ENCODE measurements around the gene ZNF468.
"Not testable (repeated sequence)": the region's sequence is repeated elsewhere in the genome, so short reads cannot be mapped to it uniquely, and the experiment has no call there.

ZNF468 gene

DNA sequence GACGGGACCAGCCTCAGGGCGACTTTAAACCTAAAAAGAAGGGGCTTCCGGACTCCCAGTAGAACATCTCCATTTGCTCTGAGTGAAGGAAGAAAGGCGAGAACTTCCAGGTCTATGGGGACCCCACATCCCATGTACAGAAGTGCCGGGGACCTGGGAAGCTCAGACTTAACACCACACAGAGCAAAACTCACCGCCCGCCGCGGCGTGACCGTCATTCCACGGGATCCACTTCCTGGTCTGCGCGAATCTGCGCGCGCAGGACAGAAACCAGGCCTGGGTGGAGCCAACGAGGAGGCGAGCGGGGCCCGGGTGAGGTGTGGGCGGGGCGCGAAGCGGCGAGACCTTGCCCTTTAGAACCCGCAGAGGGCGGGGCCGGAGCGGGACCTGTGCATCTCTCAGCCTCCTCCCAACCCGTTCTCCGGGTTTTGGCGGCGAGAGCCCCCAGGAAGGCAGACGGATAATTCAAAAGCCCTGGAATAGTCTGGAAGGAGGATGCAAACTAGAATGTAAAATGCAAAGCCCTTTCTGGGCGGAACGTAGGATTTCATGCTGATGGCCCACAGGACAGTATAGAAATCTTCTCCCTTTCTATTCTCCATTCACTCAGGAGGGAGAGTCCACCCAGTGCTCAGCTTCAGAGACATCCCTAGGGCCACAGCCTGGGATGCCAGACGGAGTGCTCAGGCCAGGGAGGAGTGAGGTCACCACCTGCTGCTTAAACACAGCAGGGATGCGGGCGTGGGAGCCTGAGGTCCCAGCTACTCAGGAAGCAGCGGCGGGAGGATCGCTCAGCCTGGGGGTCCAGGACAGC, at the start of gene ZNF468:
Gene ZNF468, minus strand, starts transcription at position 242 of the 814 bp plus-strand sequence. CDS start 3,347 bp downstream, outside the sequence.
- not testable (repeated sequence) for H3K36me3 ChIP-seq (ENCODE audit: insufficient read depth, low read length); H3K4me1 ChIP-seq (ENCODE audit: control insufficient read depth, insufficient read depth, low read length, unreplicated experiment); H3K27me3 ChIP-seq (ENCODE audit: insufficient read depth, low read length); H3K27ac ChIP-seq (ENCODE audit: low read depth, low read length); H3K79me2 ChIP-seq (ENCODE audit: control insufficient read depth, insufficient read depth, low read length, unreplicated experiment)
- H3K4me3 ChIP-seq (ENCODE audit: low read depth, low read length) = peak within 1 kb of the TSS; percentile 80
- H2AFZ ChIP-seq (ENCODE audit: low read length, unreplicated experiment) = peak within 1 kb of the TSS; percentile 84

DNA sequence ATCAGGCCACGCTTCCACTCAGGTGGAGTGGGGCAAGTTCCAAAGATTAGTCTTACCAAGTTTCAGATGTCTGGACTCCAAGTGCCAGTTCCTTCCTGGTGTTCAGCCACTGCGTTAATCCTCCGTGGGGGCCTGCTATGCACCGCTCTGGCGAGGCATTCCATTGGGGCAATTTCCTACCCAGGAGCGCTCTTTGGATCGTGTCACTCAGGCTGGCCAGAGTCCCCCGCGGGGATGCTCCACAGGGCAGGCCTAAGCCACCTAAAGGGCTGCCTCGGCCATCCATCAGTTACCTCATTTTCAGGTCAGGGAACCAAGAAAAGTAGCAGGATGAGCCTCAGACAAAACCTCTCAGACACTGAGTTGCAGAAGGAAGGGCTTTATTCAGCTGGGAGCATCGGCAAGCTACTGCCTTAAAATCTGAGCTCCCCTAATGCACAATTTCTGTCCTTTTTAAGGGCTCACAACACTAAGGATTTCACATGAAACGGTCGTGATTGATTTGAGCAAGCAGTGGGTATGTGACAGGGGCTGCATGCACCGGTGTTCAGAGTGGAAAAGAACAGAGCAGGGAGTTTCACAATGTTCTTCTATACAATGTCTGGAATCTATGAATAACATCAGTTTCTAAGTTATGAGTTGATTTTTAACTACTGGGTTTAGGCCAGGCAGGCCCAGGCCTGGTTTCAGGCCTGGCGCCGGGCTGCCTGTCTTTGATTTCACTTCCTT, 46.8 kb upstream of the ZNF468 start:
- H3K4me3 ChIP-seq (ENCODE audit: low read depth, low read length) = not testable (repeated sequence)

DNA sequence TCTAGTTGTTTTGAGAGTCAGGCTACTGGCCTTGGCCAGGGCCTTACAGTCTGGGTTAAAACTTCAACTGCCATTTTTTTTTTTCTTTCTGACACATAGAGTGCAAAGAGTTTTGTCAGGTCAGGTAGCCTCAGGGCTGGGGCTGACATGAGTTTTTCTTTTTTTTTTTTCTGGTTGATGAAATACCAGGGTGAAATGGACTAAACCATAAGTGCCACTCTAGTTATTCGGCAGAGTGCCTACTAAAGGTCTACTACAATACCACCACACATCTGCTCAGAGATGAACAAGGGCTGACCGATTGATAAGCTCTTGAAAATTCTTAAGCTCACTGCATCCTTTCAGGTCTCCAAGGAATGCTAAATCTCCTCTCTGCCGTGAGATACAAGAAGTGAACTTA, 44.4 kb upstream of the ZNF468 start:
- H2AFZ ChIP-seq (ENCODE audit: low read length, unreplicated experiment) = no peak overlapping the region
- H3K79me2 ChIP-seq (ENCODE audit: control insufficient read depth, insufficient read depth, low read length, unreplicated experiment) = peaks cover 3% of the 10 kb centered on the region
- no peak overlapping the region for H3K27ac ChIP-seq (ENCODE audit: low read depth, low read length)
- H3K36me3 ChIP-seq (ENCODE audit: insufficient read depth, low read length) = 0 out of 2 replicates have a peak, but pooled peaks cover 2% of the 10 kb centered on the region
- no peaks in the 10 kb centered on the region for H3K4me1 ChIP-seq (ENCODE audit: control insufficient read depth, insufficient read depth, low read length, unreplicated experiment)
- no peak overlapping the region for H3K4me3 ChIP-seq (ENCODE audit: low read depth, low read length)
- no peaks in the 10 kb centered on the region for H3K27me3 ChIP-seq (ENCODE audit: insufficient read depth, low read length)

More for the DNA sequence above, 46.8 kb upstream of the ZNF468 start:
- not testable (repeated sequence) for H3K27me3 ChIP-seq (ENCODE audit: insufficient read depth, low read length); H3K4me1 ChIP-seq (ENCODE audit: control insufficient read depth, insufficient read depth, low read length, unreplicated experiment); H3K79me2 ChIP-seq (ENCODE audit: control insufficient read depth, insufficient read depth, low read length, unreplicated experiment); H2AFZ ChIP-seq (ENCODE audit: low read length, unreplicated experiment); H3K27ac ChIP-seq (ENCODE audit: low read depth, low read length)
- peaks cover 15% of the 10 kb centered on the region for H3K36me3 ChIP-seq (ENCODE audit: insufficient read depth, low read length)

DNA sequence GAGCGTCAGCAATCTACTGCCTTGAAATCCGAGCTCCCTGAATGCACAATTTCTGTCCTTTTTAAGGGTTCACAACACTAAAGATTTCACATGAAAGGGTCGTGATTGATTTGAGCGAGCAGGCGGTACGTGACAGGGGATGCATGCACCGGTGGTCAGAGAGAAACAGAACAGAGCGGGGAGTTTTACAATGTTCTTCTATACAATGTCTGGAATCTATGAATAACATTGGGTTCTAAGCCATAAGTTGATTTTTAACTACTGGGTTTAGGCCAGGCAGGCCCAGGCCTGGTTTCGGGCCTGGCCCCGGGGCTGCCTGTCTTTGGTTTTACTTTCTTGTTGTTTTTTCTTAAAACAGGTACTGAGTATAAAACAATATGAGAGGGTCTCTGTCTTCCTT, 41.2 kb upstream of the ZNF468 start:
- H3K4me1 ChIP-seq (ENCODE audit: control insufficient read depth, insufficient read depth, low read length, unreplicated experiment); H3K4me3 ChIP-seq (ENCODE audit: low read depth, low read length); H3K27ac ChIP-seq (ENCODE audit: low read depth, low read length); H3K27me3 ChIP-seq (ENCODE audit: insufficient read depth, low read length); H3K36me3 ChIP-seq (ENCODE audit: insufficient read depth, low read length); H2AFZ ChIP-seq (ENCODE audit: low read length, unreplicated experiment): not testable (repeated sequence)
- peaks cover 18% of the 10 kb centered on the region for H3K79me2 ChIP-seq (ENCODE audit: control insufficient read depth, insufficient read depth, low read length, unreplicated experiment)

DNA sequence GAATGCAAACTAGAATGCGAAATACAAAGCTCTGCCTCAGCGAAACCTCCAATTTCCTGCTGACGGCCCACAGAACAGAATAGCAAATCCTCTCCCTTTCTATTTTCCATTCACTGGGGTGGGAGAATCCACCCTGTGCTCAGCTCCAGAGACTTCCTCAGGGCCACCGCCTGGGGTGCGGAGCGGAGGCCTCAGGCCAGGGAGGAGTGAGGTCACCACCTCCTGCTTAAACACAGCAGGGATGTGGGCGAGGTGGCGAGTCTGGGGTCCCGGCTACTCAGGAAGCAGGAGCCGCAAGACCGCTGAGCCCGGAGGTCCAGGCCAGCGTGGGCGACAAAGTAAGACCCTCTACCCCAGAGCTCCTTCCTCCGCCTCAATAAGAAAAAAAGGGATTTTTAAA, 40.7 kb upstream of the ZNF468 start:
- Histone ChIP-seq H3K4me3 (ENCODE audit: low read depth, low read length) (peak overlapping the region; percentile 93), H2AFZ (ENCODE audit: low read length, unreplicated experiment) (peak overlapping the region; percentile 90), H3K79me2 (ENCODE audit: control insufficient read depth, insufficient read depth, low read length, unreplicated experiment) (peaks cover 18% of the 10 kb centered on the region), H3K27ac (ENCODE audit: low read depth, low read length) (no peak overlapping the region), H3K36me3 (ENCODE audit: insufficient read depth, low read length) (peaks cover 5% of the 10 kb centered on the region; the same call in 1 of the 2 replicates), H3K27me3 (ENCODE audit: insufficient read depth, low read length) (no peaks in the 10 kb centered on the region), H3K4me1 (ENCODE audit: control insufficient read depth, insufficient read depth, low read length, unreplicated experiment) (no peaks in the 10 kb centered on the region)

DNA sequence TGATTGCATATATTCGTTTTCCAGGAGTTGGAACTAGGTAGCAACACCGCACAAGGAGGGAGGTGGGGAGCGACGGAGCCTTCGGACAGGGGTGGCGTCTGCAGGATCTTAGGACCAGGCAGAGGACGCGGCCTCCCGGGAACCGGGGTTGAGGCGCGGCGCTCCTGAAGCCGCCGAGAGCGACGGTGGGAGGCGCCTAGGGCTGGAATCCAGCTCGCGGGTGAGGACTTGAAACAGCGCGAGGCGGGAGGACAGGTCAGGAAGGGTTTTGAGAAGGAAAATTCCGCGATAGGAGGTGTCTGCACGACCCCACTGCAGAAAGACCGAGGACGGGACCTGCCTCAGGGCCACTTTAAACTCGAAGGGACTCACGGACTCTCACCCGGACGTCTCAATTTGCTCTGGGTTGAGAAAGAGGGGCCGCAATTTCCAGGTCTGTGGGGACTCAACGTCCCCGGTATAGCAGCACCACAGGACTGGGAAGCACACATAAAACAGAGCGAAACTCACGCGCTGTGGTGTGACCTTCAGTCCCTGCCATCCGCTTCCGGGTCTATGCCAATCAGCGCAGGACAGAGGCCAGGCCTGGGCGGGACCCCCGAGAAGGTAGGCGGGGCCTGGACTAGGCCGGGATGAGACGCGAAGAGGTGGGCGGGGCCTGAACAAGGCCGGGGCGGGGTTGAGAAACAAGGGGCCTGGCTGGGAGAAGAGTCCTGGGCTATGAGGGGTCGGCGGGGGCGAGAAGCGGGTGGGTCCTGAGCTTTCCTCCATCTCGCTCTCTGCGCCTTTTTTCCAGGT, 39.9 kb upstream of the ZNF468 start, which contains the start of gene ZNF320:
Gene ZNF320, minus strand, starts transcription at position 498 of the 798 bp plus-strand sequence. CDS start 7,380 bp downstream, outside the sequence.
- Histone ChIP-seq H3K27ac (ENCODE audit: low read depth, low read length) (peak within 1 kb of the TSS; percentile 72), H2AFZ (ENCODE audit: low read length, unreplicated experiment) (peak within 1 kb of the TSS; percentile 91)

DNA sequence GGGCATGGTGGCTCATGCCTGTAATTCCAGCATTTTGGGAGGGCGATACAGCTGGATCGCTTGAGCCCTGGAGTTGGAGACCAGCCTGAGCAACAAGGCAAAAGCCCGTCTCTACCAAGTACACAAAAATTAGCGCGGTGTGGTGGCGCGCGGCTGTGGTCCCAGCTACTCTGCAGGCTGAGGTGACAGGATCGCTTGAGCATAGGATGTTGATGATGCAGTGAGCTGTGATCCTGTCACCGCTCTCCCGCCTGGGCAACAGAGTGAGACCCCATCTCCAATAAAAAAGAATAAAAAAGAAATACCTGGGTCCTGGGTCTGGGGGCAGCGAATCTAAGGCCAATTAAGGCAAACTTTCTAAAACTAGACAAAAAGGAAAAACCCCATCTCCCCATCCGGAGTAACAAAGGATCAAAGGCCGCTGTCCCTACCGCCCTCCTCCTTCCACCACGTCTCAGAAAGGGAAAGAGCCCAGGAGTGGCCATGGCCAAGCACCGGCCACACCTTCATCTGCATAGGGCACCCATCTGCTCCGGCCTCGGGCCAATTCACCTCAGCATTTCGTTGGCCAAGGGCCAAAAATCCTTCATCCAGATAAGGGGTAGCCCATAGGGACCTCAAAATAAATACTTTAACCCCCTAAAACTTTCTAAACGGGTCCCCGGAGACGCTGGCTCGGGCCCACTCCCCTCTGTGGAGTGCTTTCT, 39.2 kb upstream of the ZNF468 start:
- Histone ChIP-seq H3K4me1 (ENCODE audit: control insufficient read depth, insufficient read depth, low read length, unreplicated experiment) (no peaks in the 10 kb centered on the region), H3K4me3 (ENCODE audit: low read depth, low read length) (peak overlapping the region; percentile 93), H3K27me3 (ENCODE audit: insufficient read depth, low read length) (no peaks in the 10 kb centered on the region), H3K27ac (ENCODE audit: low read depth, low read length) (peak overlapping the region; percentile 72), H2AFZ (ENCODE audit: low read length, unreplicated experiment) (peak overlapping the region; percentile 91), H3K36me3 (ENCODE audit: insufficient read depth, low read length) (peaks cover 5% of the 10 kb centered on the region; the same call in 1 of the 2 replicates), H3K79me2 (ENCODE audit: control insufficient read depth, insufficient read depth, low read length, unreplicated experiment) (peaks cover 18% of the 10 kb centered on the region)

More for the DNA sequence above, 39.9 kb upstream of the ZNF468 start, which contains the start of gene ZNF320:
- no peaks in the 10 kb centered on the region for H3K27me3 ChIP-seq (ENCODE audit: insufficient read depth, low read length)
- H3K79me2 ChIP-seq (ENCODE audit: control insufficient read depth, insufficient read depth, low read length, unreplicated experiment) = peaks cover 18% of the 10 kb centered on the region
- H3K4me3 ChIP-seq (ENCODE audit: low read depth, low read length) = peak within 1 kb of the TSS; percentile 93
- no peaks in the 10 kb centered on the region for H3K4me1 ChIP-seq (ENCODE audit: control insufficient read depth, insufficient read depth, low read length, unreplicated experiment)
- H3K36me3 ChIP-seq (ENCODE audit: insufficient read depth, low read length) = peaks cover 5% of the 10 kb centered on the region; the same call in 1 of the 2 replicates

DNA sequence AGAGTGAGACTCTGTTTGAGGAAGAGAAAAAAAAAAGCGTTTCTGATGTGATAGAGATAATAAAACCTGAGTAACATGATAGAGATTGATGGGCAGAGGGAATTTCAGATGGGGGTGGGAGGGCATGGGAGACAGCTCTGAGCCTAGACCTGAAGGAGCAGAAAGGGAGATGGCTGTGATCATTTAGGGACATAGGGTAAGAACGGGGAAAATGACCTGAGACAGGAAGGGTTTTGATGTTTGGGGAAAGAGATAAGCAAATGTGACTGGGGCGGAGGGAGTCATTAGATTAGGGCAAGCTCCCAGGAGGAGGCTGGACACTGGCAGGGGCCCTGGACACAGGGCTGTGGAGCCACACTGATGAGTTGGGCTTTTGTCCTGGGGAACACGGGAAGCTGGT, 33.9 kb upstream of the ZNF468 start:
- no peaks in the 10 kb centered on the region for H3K4me1 ChIP-seq (ENCODE audit: control insufficient read depth, insufficient read depth, low read length, unreplicated experiment)
- H3K27ac ChIP-seq (ENCODE audit: low read depth, low read length) = no peak overlapping the region
- peaks cover 22% of the 10 kb centered on the region for H3K36me3 ChIP-seq (ENCODE audit: insufficient read depth, low read length)
- H3K27me3 ChIP-seq (ENCODE audit: insufficient read depth, low read length) = no peaks in the 10 kb centered on the region
- no peak overlapping the region for H3K4me3 ChIP-seq (ENCODE audit: low read depth, low read length)
- no peak overlapping the region for H2AFZ ChIP-seq (ENCODE audit: low read length, unreplicated experiment)
- peaks cover 11% of the 10 kb centered on the region for H3K79me2 ChIP-seq (ENCODE audit: control insufficient read depth, insufficient read depth, low read length, unreplicated experiment)

DNA sequence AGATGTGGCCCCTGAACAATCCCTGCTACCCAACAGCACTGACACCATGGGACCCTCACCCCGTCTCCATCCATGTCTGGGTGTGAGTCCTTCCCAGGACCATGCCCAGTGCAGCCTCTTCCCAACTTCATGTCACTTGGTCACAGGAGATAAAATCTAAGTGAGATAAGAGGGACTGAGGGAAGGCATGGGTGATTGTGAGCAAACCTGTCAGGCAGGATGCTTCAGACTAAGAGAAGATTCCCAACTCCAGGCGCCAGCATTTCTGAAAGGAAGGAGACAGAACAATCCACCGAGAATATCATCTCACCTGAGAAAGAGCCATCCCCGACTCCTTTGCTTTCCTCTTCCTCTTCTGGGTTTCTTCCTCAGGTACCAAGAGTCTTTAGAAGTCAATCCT, 32.5 kb upstream of the ZNF468 start:
- Histone ChIP-seq H3K4me3 (ENCODE audit: low read depth, low read length) (no peak overlapping the region), H2AFZ (ENCODE audit: low read length, unreplicated experiment) (no peak overlapping the region), H3K36me3 (ENCODE audit: insufficient read depth, low read length) (peaks cover 25% of the 10 kb centered on the region), H3K27ac (ENCODE audit: low read depth, low read length) (no peak overlapping the region), H3K27me3 (ENCODE audit: insufficient read depth, low read length) (no peaks in the 10 kb centered on the region), H3K4me1 (ENCODE audit: control insufficient read depth, insufficient read depth, low read length, unreplicated experiment) (no peaks in the 10 kb centered on the region), H3K79me2 (ENCODE audit: control insufficient read depth, insufficient read depth, low read length, unreplicated experiment) (peaks cover 4% of the 10 kb centered on the region)

DNA sequence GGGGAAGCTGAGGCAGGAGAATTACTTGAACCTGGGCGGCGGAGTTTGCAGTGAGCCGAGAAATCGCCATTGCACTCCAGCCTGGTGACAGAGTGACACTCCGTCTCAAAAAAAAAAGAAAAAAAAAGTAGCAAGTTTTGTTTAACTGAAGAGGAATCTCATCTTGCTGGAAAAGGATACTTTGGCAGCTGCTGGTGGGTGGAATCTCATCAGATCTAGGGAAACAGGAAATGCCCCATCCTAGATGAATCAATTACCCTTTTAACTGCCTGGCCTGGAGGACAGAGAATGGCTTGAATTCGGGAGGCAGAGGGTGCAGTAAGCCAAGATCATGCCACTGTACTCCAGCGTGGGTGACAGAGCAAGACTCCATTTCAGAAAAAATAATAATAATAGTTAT, 31.7 kb upstream of the ZNF468 start:
- Histone ChIP-seq H3K27ac (ENCODE audit: low read depth, low read length) (no peak overlapping the region), H3K4me3 (ENCODE audit: low read depth, low read length) (no peak overlapping the region), H3K79me2 (ENCODE audit: control insufficient read depth, insufficient read depth, low read length, unreplicated experiment) (no peaks in the 10 kb centered on the region), H3K4me1 (ENCODE audit: control insufficient read depth, insufficient read depth, low read length, unreplicated experiment) (no peaks in the 10 kb centered on the region), H3K36me3 (ENCODE audit: insufficient read depth, low read length) (peaks cover 34% of the 10 kb centered on the region), H2AFZ (ENCODE audit: low read length, unreplicated experiment) (no peak overlapping the region), H3K27me3 (ENCODE audit: insufficient read depth, low read length) (no peaks in the 10 kb centered on the region)
